T-cell (primary cell): ENCODE data around the gene SMPDL3B. TPM values are rescaled to one million over a fixed set of nuclear protein-coding genes. Genes with fewer than 3 reads are reported as not detected.

ENCODE experiments used
- ATAC-seq, 4 experiments: fragments of 200-7000 bp in 3 of 4; fragments of 150-1000 bp in 1 of 4; cut with Tn5 transposase; replicated peaks in 1 of 4; 1 replicate in 3 of 4; 2 replicates in 1 of 4; pipeline ENCODE4 v1.10.0; 2021; ENCODE audit warnings: moderate library complexity in 3 of 4, mild to moderate bottlenecking in 2 of 4, moderate number of reproducible peaks in 1 of 4
- CTCF ChIA-PET, 2 donors: fragments of 300-600 bp; sonication (Branson Sonifier 250); formaldehyde crosslinking; loops; one replicate each; lab custom pipeline; 2022; ENCODE audit warnings: antibody characterized with exemption in 2 of 2; lab: Charles Lee
- POLR2A ChIA-PET, 2 donors: fragments of 300-600 bp; sonication (Branson Sonifier 250); formaldehyde crosslinking; loops; one replicate each; lab custom pipeline; 2022; ENCODE audit warnings: antibody characterized with exemption in 2 of 2; lab: Charles Lee
- DNase-seq, 35 experiments: peaks; one replicate each; pipeline versions ENCODE4 v3.0.0 to v3.0.0-alpha.2; 2013 to 2023
- H3K27ac ChIP-seq: one replicate; pipeline ENCODE4 v1.5.1; 2013; ENCODE audit warnings: low read length
- H3K27me3 ChIP-seq, 2 experiments: replicated peaks in 1 of 2; 1 replicate in 1 of 2; 2 replicates in 1 of 2; pipeline versions ENCODE4 v1.6.1 to v1.7.0; 2013; ENCODE audit warnings: low read length in 1 of 2, mixed read lengths in 1 of 2; ENCODE audit not compliant: control insufficient read depth in 2 of 2, insufficient read depth in 2 of 2; ENCODE audit errors: extremely low read depth in 1 of 2
- H3K36me3 ChIP-seq, 2 donors: 1 replicate in 1 of 2; 2 replicates in 1 of 2; pipeline versions ENCODE4 v1.6.1 to v1.7.0; 2013; ENCODE audit warnings: low read length in 1 of 2; ENCODE audit not compliant: control insufficient read depth in 2 of 2, insufficient read depth in 1 of 2; ENCODE audit errors: extremely low read depth in 1 of 2
- H3K4me1 ChIP-seq, 2 experiments: 1 replicate in 1 of 2; 2 replicates in 1 of 2; pipeline versions ENCODE4 v1.6.1 to v1.7.0; 2013; ENCODE audit warnings: low read length in 2 of 2, mixed read lengths in 1 of 2; ENCODE audit not compliant: insufficient read depth in 2 of 2, control insufficient read depth in 1 of 2; ENCODE audit errors: extremely low read depth in 1 of 2
- H3K4me3 ChIP-seq, 2 donors: 1 replicate in 1 of 2; 2 replicates in 1 of 2; pipeline versions ENCODE4 v1.5.1 to v1.7.0; 2013; ENCODE audit warnings: mild to moderate bottlenecking in 2 of 2, low read length in 1 of 2, moderate library complexity in 1 of 2; ENCODE audit not compliant: control insufficient read depth in 1 of 2; ENCODE audit errors: extremely low read depth in 1 of 2
- H3K9me3 ChIP-seq: 2 replicates; pipeline ENCODE4 v1.7.0; 2013
- H3K27ac Mint-ChIP-seq, 2 donors: one replicate each; pipeline ENCODE4 v1.8.0; 2020 to 2021; ENCODE audit warnings: mild to moderate bottlenecking in 2 of 2, mixed read lengths in 2 of 2
- H3K27me3 Mint-ChIP-seq, 2 donors: one replicate each; pipeline ENCODE4 v1.8.0; 2021 to 2022; ENCODE audit warnings: mixed read lengths in 2 of 2
- H3K36me3 Mint-ChIP-seq: one replicate; pipeline ENCODE4 v1.8.0; 2021; ENCODE audit warnings: mixed read lengths
- H3K4me1 Mint-ChIP-seq, 3 donors: one replicate each; pipeline ENCODE4 v1.8.0; 2020 to 2022; ENCODE audit warnings: mixed read lengths in 3 of 3, mild to moderate bottlenecking in 1 of 3
- H3K4me3 Mint-ChIP-seq, 3 donors: one replicate each; pipeline ENCODE4 v1.8.0; 2020 to 2022; ENCODE audit warnings: mild to moderate bottlenecking in 3 of 3, mixed read lengths in 3 of 3, moderate library complexity in 3 of 3
- H3K9me3 Mint-ChIP-seq, 3 donors: one replicate each; pipeline ENCODE4 v1.8.0; 2020 to 2022; ENCODE audit warnings: mixed read lengths in 3 of 3
- WGBS: methylation state at CpG from one replicate; pipeline ENCODE4 v1.1.5; 2013; ENCODE audit warnings: missing lambda C conversion rate; ENCODE audit not compliant: insufficient coverage; 5-methylcytosine and 5-hydroxymethylcytosine counted together
- total RNA-seq, 35 experiments: library from RNA in 6 of 35; stranded (reverse) in 6 of 35; fragments of 120-200 nt in 1 of 35; gene quantifications; one replicate each; pipeline versions ENCODE4 v1.2.1 to v1.2.4 and lab custom pipeline; 2013 to 2026

Gene SMPDL3B
- total RNA-seq, 5 donors from 2014 or later (not counting 1 experiment from before 2014, with no cell fraction given), result 0.22 to 0.44 (median 0.33) TPM; not detected in 1

GRCh38 chr1:27967884-27968466 is 33.2 kb downstream of the SMPDL3B start:
- no peaks in the 10 kb centered on the region for H3K4me1 ChIP-seq
- ChIA-PET CTCF (no interaction called here), POLR2A (no interaction called here)
- no peak overlapping the region for H3K4me3 Mint-ChIP-seq
- H3K4me3 ChIP-seq, result no peak overlapping the region
- peak overlapping the region; percentile 40 to 74 for H3K27ac Mint-ChIP-seq
- DNase-seq, result no peak
- peaks cover 3 to 62% of the 10 kb centered on the region in 2 donors for H3K36me3 ChIP-seq
- H3K9me3 Mint-ChIP-seq, result no peaks in the 10 kb centered on the region
- H3K27me3 Mint-ChIP-seq, result no peaks in the 10 kb centered on the region
- no peaks in the 10 kb centered on the region for H3K27me3 ChIP-seq
- peaks cover 28% of the 10 kb centered on the region for H3K36me3 Mint-ChIP-seq
- WGBS, result 74% methylated on average over 3 of the region's 4 CpGs
- H3K9me3 ChIP-seq, result no peaks in the 10 kb centered on the region
- ATAC-seq, result no peak
- peaks cover 14 to 25% (median 23%) of the 10 kb centered on the region in 3 donors for H3K4me1 Mint-ChIP-seq
- no peak overlapping the region for H3K27ac ChIP-seq

DNA sequence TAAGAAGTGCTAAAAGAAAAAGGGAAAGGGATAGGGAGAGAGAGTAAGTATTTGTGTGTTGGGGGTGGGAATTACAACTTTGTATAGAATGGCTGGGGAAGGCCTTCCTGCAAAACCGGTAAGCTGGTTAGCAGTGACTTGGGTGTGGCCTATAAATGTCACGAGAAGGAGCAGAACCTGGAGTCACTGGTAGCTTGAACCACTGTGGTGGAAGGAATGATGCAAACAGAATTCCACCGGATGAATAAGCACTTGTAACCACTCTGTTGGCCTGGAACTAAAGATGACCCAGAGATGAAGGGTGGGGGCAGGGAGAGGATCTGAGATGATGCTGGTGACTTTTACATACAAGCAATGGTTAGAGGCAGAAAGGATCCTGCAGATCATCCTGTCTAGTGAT is 33.9 kb downstream of the SMPDL3B start:
- Mint-ChIP-seq H3K4me3 (no peak overlapping the region), H3K36me3 (peaks cover 35% of the 10 kb centered on the region), H3K4me1 (peaks cover 12 to 31% (median 20%) of the 10 kb centered on the region in 3 donors), H3K9me3 (no peaks in the 10 kb centered on the region), H3K27me3 (no peaks in the 10 kb centered on the region), H3K27ac (peak overlapping the region; percentile 40 to 74)
- Histone ChIP-seq H3K4me3 (no peak overlapping the region), H3K27ac (no peak overlapping the region), H3K36me3 (peaks cover 3 to 63% of the 10 kb centered on the region in 2 donors), H3K27me3 (no peaks in the 10 kb centered on the region), H3K9me3 (no peaks in the 10 kb centered on the region), H3K4me1 (no peaks in the 10 kb centered on the region)
- DNase-seq (no peak), ATAC-seq (no peak)
- POLR2A ChIA-PET, result no interaction called here
- WGBS, result 89% methylated on average over 3 of the region's 3 CpGs
- CTCF ChIA-PET, result no interaction called here

- Histone ChIP-seq H3K4me1 (no peaks in the 10 kb centered on the region), H3K9me3 (no peaks in the 10 kb centered on the region), H3K27ac (no peak overlapping the region), H3K36me3 (peaks cover 3 to 59% of the 10 kb centered on the region in 2 donors), H3K4me3 (no peak overlapping the region), H3K27me3 (no peaks in the 10 kb centered on the region)
- ChIA-PET POLR2A (no interaction called here), CTCF (no interaction called here)
- peak overlapping the region; percentile 30 to 65 for H3K27ac Mint-ChIP-seq
- WGBS, result 94% methylated on average over 3 of the region's 6 CpGs
- no peak for DNase-seq
- no peaks in the 10 kb centered on the region for H3K9me3 Mint-ChIP-seq
- ATAC-seq, result no peak
- no peaks in the 10 kb centered on the region for H3K27me3 Mint-ChIP-seq
- peaks cover 12 to 35% (median 20%) of the 10 kb centered on the region in 3 donors for H3K4me1 Mint-ChIP-seq
- H3K36me3 Mint-ChIP-seq, result peaks cover 31% of the 10 kb centered on the region
- no peak overlapping the region for H3K4me3 Mint-ChIP-seq
These were observed 35.6 kb downstream of the SMPDL3B start for GRCh38 chr1:27970401-27970800.

DNA sequence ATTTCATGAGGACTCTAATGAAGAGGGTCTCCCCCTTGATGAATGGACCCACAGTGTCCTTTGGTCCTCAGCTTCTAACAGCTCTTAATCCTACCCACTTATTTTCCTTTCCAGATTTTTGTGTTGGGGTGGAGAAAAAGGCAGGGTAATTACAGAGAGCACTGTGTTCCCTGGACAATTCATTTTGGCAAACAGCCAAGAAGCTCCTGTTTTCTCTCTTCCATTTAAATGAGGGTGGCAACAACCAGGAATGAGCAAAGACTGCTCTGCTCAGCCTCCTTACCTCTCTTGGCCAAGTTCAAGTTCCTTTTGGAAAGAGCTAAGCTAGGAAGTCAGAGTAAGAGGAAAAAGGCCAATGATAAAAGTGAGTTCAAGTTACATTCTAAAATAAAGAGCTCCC is 36.9 kb downstream of the SMPDL3B start:
- Histone ChIP-seq H3K4me1 (no peaks in the 10 kb centered on the region), H3K9me3 (no peaks in the 10 kb centered on the region), H3K27me3 (no peaks in the 10 kb centered on the region), H3K36me3 (peaks cover 3 to 53% of the 10 kb centered on the region in 2 donors), H3K27ac (no peak overlapping the region), H3K4me3 (no peak overlapping the region)
- H3K27me3 Mint-ChIP-seq, result no peaks in the 10 kb centered on the region
- ChIA-PET CTCF (interaction anchor here in 1 of 2 donors (0.5 to 1.6 kb wide), 3 partner anchors 12 to 114 kb away, joined by 3 to 4 read pairs (median 4); partner anchors contain the start of gene XKR8), POLR2A (no interaction called here)
- DNase-seq, result no peak
- ATAC-seq, result no peak
- peaks cover 25% of the 10 kb centered on the region for H3K36me3 Mint-ChIP-seq
- H3K4me1 Mint-ChIP-seq, result peaks cover 12 to 35% (median 20%) of the 10 kb centered on the region in 3 donors
- peak overlapping the region in 1 of 2 donors; percentile 40 for H3K27ac Mint-ChIP-seq
- H3K4me3 Mint-ChIP-seq, result no peak overlapping the region
- H3K9me3 Mint-ChIP-seq, result no peaks in the 10 kb centered on the region

GRCh38 chr1:27972141-27972540 is 37.3 kb downstream of the SMPDL3B start:
- no peak overlapping the region for H3K27ac ChIP-seq
- H3K4me3 ChIP-seq, result no peak overlapping the region
- CTCF ChIA-PET, result interaction anchor here in 1 of 2 donors (0.5 to 1.6 kb wide), 3 partner anchors 12 to 114 kb away, joined by 3 to 4 read pairs (median 4); partner anchors contain the start of gene XKR8
- peaks cover 12 to 35% (median 20%) of the 10 kb centered on the region in 3 donors for H3K4me1 Mint-ChIP-seq
- H3K4me1 ChIP-seq, result no peaks in the 10 kb centered on the region
- no peaks in the 10 kb centered on the region for H3K9me3 ChIP-seq
- POLR2A ChIA-PET, result no interaction called here
- WGBS, result no CpG with 5 or more reads among the region's 4 CpGs
- H3K36me3 ChIP-seq, result peaks cover 3 to 51% of the 10 kb centered on the region in 2 donors
- DNase-seq (no peak), ATAC-seq (no peak)
- no peak overlapping the region for H3K4me3 Mint-ChIP-seq
- H3K27me3 ChIP-seq, result no peaks in the 10 kb centered on the region
- H3K27ac Mint-ChIP-seq, result peak overlapping the region in 1 of 2 donors; percentile 40
- no peaks in the 10 kb centered on the region for H3K27me3 Mint-ChIP-seq
- no peaks in the 10 kb centered on the region for H3K9me3 Mint-ChIP-seq
- H3K36me3 Mint-ChIP-seq, result peaks cover 26% of the 10 kb centered on the region

- DNase-seq (no peak), ATAC-seq (no peak)
- Mint-ChIP-seq H3K4me1 (peaks cover 6 to 28% (median 13%) of the 10 kb centered on the region in 3 donors), H3K9me3 (no peaks in the 10 kb centered on the region), H3K27ac (no peak overlapping the region), H3K4me3 (no peak overlapping the region), H3K36me3 (peaks cover 20% of the 10 kb centered on the region), H3K27me3 (no peaks in the 10 kb centered on the region)
- CTCF ChIA-PET, result interaction anchor here (0.5 to 0.6 kb wide), 4 partner anchors 116 to 837 kb away, joined by 3 to 15 read pairs (median 6); no protein-coding TSS in a partner anchor
- WGBS, result 89% methylated on average over 2 of the region's 4 CpGs
- Histone ChIP-seq H3K4me1 (no peaks in the 10 kb centered on the region), H3K27ac (no peak overlapping the region), H3K36me3 (peaks cover 3 to 44% of the 10 kb centered on the region in 2 donors), H3K4me3 (no peak overlapping the region), H3K27me3 (no peaks in the 10 kb centered on the region), H3K9me3 (no peaks in the 10 kb centered on the region)
- POLR2A ChIA-PET, result no interaction called here
These were observed 39.1 kb downstream of the SMPDL3B start for GRCh38 chr1:27973771-27974416.
